ENCODE results near the gene SHB. TPM values are rescaled to one million over a fixed set of nuclear protein-coding genes. Genes with fewer than 3 reads are reported as not detected.

SHB gene
- total and polyA plus RNA-seq, 2 of the 13 experiments (the other 11 are each of a cell fraction or from before 2014, with no cell fraction given): 19.4 to 20.7 TPM

DNA sequence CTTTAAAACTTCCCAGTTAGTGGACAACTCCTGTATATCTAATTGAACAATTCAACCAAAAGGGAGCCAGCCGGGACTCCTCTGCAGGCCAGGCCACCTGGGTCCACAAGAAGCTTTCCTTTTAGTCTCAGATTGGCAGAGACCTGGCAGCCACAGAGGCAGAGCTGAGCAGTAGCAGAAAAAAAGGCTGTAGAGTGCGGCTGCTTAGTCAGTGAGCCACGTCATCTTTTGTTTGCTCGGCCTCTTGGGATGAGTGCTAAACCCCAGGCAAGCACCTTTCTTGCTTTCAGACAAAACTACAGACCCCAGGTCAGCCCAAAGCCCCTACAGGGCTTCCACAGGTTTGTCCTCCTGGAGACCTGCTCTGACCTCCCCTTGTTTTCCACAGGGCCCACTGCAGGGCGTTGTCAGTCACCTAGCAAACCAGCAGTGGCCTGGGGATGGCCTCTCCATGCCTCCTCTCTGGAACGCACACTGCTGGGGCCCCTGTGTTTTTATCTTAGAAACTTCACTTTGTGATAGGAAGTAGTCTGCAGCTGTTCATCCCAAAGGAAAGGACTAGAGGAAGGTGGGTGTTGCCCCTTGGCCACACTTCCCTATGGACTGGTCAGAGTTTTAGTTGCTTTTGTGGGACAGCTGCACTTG lies 49.9 kb downstream of the SHB start (continued):
- TF ChIP-seq ZNF816 (CRISPR knock-in tag; IDR thresholded peaks at IDR 0.05; ENCODE audit: borderline replicate concordance): no peak
- TF ChIP-seq ZSCAN9 (CRISPR knock-in tag; IDR thresholded peaks at IDR 0.05; ENCODE audit: borderline replicate concordance): 0 out of 2 replicates have a peak, but pooled peaks have one; percentile 13
- TF ChIP-seq, protein P1, sequence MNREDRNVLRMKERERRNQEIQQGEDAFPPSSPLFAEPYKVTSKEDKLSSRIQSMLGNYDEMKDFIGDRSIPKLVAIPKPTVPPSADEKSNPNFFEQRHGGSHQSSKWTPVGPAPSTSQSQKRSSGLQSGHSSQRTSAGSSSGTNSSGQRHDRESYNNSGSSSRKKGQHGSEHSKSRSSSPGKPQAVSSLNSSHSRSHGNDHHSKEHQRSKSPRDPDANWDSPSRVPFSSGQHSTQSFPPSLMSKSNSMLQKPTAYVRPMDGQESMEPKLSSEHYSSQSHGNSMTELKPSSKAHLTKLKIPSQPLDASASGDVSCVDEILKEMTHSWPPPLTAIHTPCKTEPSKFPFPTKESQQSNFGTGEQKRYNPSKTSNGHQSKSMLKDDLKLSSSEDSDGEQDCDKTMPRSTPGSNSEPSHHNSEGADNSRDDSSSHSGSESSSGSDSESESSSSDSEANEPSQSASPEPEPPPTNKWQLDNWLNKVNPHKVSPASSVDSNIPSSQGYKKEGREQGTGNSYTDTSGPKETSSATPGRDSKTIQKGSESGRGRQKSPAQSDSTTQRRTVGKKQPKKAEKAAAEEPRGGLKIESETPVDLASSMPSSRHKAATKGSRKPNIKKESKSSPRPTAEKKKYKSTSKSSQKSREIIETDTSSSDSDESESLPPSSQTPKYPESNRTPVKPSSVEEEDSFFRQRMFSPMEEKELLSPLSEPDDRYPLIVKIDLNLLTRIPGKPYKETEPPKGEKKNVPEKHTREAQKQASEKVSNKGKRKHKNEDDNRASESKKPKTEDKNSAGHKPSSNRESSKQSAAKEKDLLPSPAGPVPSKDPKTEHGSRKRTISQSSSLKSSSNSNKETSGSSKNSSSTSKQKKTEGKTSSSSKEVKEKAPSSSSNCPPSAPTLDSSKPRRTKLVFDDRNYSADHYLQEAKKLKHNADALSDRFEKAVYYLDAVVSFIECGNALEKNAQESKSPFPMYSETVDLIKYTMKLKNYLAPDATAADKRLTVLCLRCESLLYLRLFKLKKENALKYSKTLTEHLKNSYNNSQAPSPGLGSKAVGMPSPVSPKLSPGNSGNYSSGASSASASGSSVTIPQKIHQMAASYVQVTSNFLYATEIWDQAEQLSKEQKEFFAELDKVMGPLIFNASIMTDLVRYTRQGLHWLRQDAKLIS (CRISPR knock-in tag; IDR thresholded peaks at IDR 0.05): 0 out of 2 replicates have a peak, but pooled peaks have one; percentile 82
- TF ChIP-seq, protein P2, sequence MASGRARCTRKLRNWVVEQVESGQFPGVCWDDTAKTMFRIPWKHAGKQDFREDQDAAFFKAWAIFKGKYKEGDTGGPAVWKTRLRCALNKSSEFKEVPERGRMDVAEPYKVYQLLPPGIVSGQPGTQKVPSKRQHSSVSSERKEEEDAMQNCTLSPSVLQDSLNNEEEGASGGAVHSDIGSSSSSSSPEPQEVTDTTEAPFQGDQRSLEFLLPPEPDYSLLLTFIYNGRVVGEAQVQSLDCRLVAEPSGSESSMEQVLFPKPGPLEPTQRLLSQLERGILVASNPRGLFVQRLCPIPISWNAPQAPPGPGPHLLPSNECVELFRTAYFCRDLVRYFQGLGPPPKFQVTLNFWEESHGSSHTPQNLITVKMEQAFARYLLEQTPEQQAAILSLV (CRISPR knock-in tag; IDR thresholded peaks at IDR 0.05; ENCODE audit: borderline replicate concordance): no peak
- no peak for TF ChIP-seq ZNF839 (CRISPR knock-in tag; IDR thresholded peaks at IDR 0.05; ENCODE audit: borderline replicate concordance)
- TF ChIP-seq PHF5A (CRISPR knock-in tag; IDR thresholded peaks at IDR 0.05; ENCODE audit: low read depth, unreplicated experiment): no peak
- TF ChIP-seq KAT8 (CRISPR knock-in tag; IDR thresholded peaks at IDR 0.05): no peak
- 0 out of 2 replicates have a peak, but pooled peaks have one; percentile 53 for TF ChIP-seq ZNF501 (CRISPR knock-in tag; IDR thresholded peaks at IDR 0.05)
- no peak for TF ChIP-seq ZNF451 (CRISPR knock-in tag; IDR thresholded peaks at IDR 0.05)
- no peak for TF ChIP-seq HDAC1 (CRISPR knock-in tag; IDR thresholded peaks at IDR 0.05)
- TF ChIP-seq, protein P3, sequence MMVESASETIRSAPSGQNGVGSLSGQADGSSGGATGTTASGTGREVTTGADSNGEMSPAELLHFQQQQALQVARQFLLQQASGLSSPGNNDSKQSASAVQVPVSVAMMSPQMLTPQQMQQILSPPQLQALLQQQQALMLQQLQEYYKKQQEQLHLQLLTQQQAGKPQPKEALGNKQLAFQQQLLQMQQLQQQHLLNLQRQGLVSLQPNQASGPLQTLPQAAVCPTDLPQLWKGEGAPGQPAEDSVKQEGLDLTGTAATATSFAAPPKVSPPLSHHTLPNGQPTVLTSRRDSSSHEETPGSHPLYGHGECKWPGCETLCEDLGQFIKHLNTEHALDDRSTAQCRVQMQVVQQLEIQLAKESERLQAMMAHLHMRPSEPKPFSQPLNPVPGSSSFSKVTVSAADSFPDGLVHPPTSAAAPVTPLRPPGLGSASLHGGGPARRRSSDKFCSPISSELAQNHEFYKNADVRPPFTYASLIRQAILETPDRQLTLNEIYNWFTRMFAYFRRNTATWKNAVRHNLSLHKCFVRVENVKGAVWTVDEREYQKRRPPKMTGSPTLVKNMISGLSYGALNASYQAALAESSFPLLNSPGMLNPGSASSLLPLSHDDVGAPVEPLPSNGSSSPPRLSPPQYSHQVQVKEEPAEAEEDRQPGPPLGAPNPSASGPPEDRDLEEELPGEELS (CRISPR knock-in tag; IDR thresholded peaks at IDR 0.05): no peak
- TF ChIP-seq GATAD1 (CRISPR knock-in tag; IDR thresholded peaks at IDR 0.05): 0 out of 2 replicates have a peak, but pooled peaks have one; percentile 11
- TF ChIP-seq, protein P4, sequence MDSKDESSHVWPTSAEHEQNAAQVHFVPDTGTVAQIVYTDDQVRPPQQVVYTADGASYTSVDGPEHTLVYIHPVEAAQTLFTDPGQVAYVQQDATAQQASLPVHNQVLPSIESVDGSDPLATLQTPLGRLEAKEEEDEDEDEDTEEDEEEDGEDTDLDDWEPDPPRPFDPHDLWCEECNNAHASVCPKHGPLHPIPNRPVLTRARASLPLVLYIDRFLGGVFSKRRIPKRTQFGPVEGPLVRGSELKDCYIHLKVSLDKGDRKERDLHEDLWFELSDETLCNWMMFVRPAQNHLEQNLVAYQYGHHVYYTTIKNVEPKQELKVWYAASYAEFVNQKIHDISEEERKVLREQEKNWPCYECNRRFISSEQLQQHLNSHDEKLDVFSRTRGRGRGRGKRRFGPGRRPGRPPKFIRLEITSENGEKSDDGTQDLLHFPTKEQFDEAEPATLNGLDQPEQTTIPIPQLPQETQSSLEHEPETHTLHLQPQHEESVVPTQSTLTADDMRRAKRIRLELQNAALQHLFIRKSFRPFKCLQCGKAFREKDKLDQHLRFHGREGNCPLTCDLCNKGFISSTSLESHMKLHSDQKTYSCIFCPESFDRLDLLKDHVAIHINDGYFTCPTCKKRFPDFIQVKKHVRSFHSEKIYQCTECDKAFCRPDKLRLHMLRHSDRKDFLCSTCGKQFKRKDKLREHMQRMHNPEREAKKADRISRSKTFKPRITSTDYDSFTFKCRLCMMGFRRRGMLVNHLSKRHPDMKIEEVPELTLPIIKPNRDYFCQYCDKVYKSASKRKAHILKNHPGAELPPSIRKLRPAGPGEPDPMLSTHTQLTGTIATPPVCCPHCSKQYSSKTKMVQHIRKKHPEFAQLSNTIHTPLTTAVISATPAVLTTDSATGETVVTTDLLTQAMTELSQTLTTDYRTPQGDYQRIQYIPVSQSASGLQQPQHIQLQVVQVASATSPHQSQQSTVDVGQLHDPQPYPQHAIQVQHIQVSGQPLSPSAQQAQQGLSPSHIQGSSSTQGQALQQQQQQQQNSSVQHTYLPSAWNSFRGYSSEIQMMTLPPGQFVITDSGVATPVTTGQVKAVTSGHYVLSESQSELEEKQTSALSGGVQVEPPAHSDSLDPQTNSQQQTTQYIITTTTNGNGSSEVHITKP (CRISPR knock-in tag; IDR thresholded peaks at IDR 0.05; ENCODE audit: low read depth): no peak
- no peak for TF ChIP-seq SMC3 (IDR thresholded peaks at IDR 0.05; ENCODE audit: low read length)
- TF ChIP-seq CREB1 (IDR thresholded peaks at IDR 0.05): no peak
- peak; percentile 64 for TF ChIP-seq CREB1 (CRISPR knock-in tag; IDR thresholded peaks at IDR 0.05)
- TF ChIP-seq KLF16 (CRISPR knock-in tag; IDR thresholded peaks at IDR 0.05): no peak
- TF ChIP-seq TCF7L2 (IDR thresholded peaks at IDR 0.05; ENCODE audit: low read depth, low read length): no peak
- no peak for TF ChIP-seq MTA1 (CRISPR knock-in tag; IDR thresholded peaks at IDR 0.05; ENCODE audit: borderline replicate concordance)

All from HepG2 (cell line).